Spleen (tissue), 7 donors: Measurements from ENCODE around the gene TSPO.

ENCODE experiments used
- POLR2A ChIP-seq, 3 donors: fragments of 450-650 bp; IDR thresholded peaks; one replicate each; pipeline ENCODE4 v1.5.1; 2017; ENCODE audit warnings: antibody characterized with exemption in 3 of 3, mild to moderate bottlenecking in 1 of 3
- TF ChIP-seq, protein P1 (sequence below), 11 experiments: fragments of 200-600 bp in 7 of 11; fragments of 450-650 bp in 4 of 11; sonication (generic) in 4 of 11; IDR thresholded peaks in 8 of 11; conservative IDR thresholded peaks in 3 of 11; 1 replicate in 7 of 11; 2 replicates in 4 of 11; pipeline versions ENCODE4 v1.4.0 to v1.8.0; 2016 to 2021; ENCODE audit warnings: antibody characterized with exemption in 11 of 11, inconsistent platforms in 4 of 11, mild to moderate bottlenecking in 1 of 11
- donor health status: DM: no; HTN: no; CAD: no; lungs with moderate emphysema.
- donor health status: DM: no; HTN: no; CAD: no.
- donor health status: DM: no; HTN: no; CAD: no.

DNA sequence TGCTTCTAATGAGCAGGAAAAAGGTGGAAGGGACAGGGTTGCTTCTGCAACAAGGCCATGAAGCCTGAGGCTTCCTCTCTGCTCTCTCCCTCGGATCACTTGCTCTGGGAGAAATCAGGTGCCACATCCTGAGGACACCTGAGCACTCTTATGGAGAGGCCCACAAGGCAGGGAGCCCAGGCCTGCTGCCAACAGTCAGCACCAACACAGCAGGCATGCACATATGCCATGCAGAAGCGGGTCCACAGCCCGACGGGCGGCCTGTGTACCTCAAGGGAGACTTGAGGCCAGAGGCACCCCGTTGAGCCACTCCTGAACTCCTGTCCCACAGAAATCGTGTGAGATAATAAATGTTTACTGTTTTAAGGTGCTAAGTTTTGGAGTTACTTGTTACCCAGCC lies 26.1 kb downstream of the TSPO start:
- TF ChIP-seq, protein P1, sequence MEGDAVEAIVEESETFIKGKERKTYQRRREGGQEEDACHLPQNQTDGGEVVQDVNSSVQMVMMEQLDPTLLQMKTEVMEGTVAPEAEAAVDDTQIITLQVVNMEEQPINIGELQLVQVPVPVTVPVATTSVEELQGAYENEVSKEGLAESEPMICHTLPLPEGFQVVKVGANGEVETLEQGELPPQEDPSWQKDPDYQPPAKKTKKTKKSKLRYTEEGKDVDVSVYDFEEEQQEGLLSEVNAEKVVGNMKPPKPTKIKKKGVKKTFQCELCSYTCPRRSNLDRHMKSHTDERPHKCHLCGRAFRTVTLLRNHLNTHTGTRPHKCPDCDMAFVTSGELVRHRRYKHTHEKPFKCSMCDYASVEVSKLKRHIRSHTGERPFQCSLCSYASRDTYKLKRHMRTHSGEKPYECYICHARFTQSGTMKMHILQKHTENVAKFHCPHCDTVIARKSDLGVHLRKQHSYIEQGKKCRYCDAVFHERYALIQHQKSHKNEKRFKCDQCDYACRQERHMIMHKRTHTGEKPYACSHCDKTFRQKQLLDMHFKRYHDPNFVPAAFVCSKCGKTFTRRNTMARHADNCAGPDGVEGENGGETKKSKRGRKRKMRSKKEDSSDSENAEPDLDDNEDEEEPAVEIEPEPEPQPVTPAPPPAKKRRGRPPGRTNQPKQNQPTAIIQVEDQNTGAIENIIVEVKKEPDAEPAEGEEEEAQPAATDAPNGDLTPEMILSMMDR (IDR thresholded peaks at IDR 0.05 in 8 of 11, conservative IDR thresholded peaks at IDR 0.05 in 3 of 11) = no peak
- no peak for TF ChIP-seq POLR2A (IDR thresholded peaks at IDR 0.05)
